ENCODE data around the gene EFNA2.

GRCh38 chr19:1292419-1293151 is 6.9 kb downstream of the EFNA2 start:
- TF ChIP-seq POLR2A (IDR thresholded peaks at IDR 0.05) (no peak), EP300 (IDR thresholded peaks at IDR 0.05; ENCODE audit: low read depth) (no peak), CTCF (IDR thresholded peaks at IDR 0.05) (no peak), POLR2AphosphoS5 (IDR thresholded peaks at IDR 0.05) (no peak)
